CD4-positive, alpha-beta T cell (primary cell): Measurements from ENCODE around the gene WDPCP. TPM values are rescaled to one million over a fixed set of nuclear protein-coding genes. Genes with fewer than 3 reads are reported as not detected.
"Not testable (repeated sequence)": the region's sequence is repeated elsewhere in the genome, so short reads cannot be mapped to it uniquely, and the experiment has no call there.

Experiments
- ATAC-seq: fragments of 200-7000 bp; cut with Tn5 transposase; one replicate; pipeline ENCODE4 v1.10.0; 2022; ENCODE audit warnings: mild to moderate bottlenecking; ENCODE audit not compliant: poor library complexity
- CTCF ChIA-PET: fragments of 350-600 bp; sonication (Branson Sonifier 250); formaldehyde crosslinking; loops from one replicate; lab custom pipeline; 2021; ENCODE audit warnings: antibody characterized with exemption, inconsistent platforms; lab: Charles Lee
- POLR2A ChIA-PET: fragments of 350-600 bp; sonication (Branson Sonifier 250); formaldehyde crosslinking; loops from one replicate; lab custom pipeline; 2021; ENCODE audit warnings: antibody characterized with exemption, inconsistent platforms; lab: Charles Lee
- DNase-seq, 14 experiments: peaks; one replicate each; pipeline ENCODE4 v3.0.0-alpha.2; 2013 to 2020; ENCODE audit warnings: mixed read lengths in 2 of 14
- H3K27ac ChIP-seq, 2 donors: one replicate each; pipeline versions ENCODE4 v1.5.1 to v1.7.0; 2013; ENCODE audit warnings: low read length in 2 of 2, low read depth in 1 of 2, mild to moderate bottlenecking in 1 of 2
- H3K27me3 ChIP-seq, 2 experiments: 1 replicate in 1 of 2; 2 replicates in 1 of 2; pipeline versions ENCODE4 v1.6.1 to v1.7.0; 2013; ENCODE audit warnings: low read length in 2 of 2, control low read depth in 1 of 2, mild to moderate bottlenecking in 1 of 2, moderate library complexity in 1 of 2; ENCODE audit not compliant: insufficient read depth in 2 of 2, control insufficient read depth in 1 of 2
- H3K36me3 ChIP-seq: one replicate; pipeline ENCODE4 v1.6.1; 2013; ENCODE audit warnings: low read length, control low read depth; ENCODE audit not compliant: insufficient read depth
- H3K4me1 ChIP-seq: one replicate; pipeline ENCODE4 v1.6.1; 2013; ENCODE audit warnings: low read length, control low read depth; ENCODE audit not compliant: insufficient read depth
- H3K4me3 ChIP-seq: one replicate; pipeline ENCODE4 v1.5.1; 2013; ENCODE audit warnings: mild to moderate bottlenecking, low read length, moderate library complexity
- H3K9me3 ChIP-seq, 2 experiments: 1 replicate in 1 of 2; 2 replicates in 1 of 2; pipeline versions ENCODE4 v1.6.1 to v1.7.0; 2013; ENCODE audit warnings: low read length in 2 of 2, mild to moderate bottlenecking in 2 of 2, control low read depth in 1 of 2, moderate library complexity in 1 of 2; ENCODE audit not compliant: control insufficient read depth in 1 of 2, insufficient read depth in 1 of 2
- H3K27ac Mint-ChIP-seq: one replicate; pipeline ENCODE4 v1.8.0; 2020; ENCODE audit warnings: mixed read lengths
- H3K27me3 Mint-ChIP-seq: one replicate; pipeline ENCODE4 v1.8.0; 2021; ENCODE audit warnings: mixed read lengths
- H3K36me3 Mint-ChIP-seq: one replicate; pipeline ENCODE4 v1.8.0; 2021; ENCODE audit warnings: low read depth, mixed read lengths
- H3K4me1 Mint-ChIP-seq: one replicate; pipeline ENCODE4 v1.8.0; 2021; ENCODE audit warnings: low read depth, mixed read lengths
- H3K4me3 Mint-ChIP-seq: one replicate; pipeline ENCODE4 v1.8.0; 2020; ENCODE audit warnings: mild to moderate bottlenecking, mixed read lengths
- H3K9me3 Mint-ChIP-seq: one replicate; pipeline ENCODE4 v1.8.0; 2020; ENCODE audit warnings: mixed read lengths
- intact Hi-C, 2 experiments: fragments of 100-400 bp; cut with DNase I in 1 of 2; cut with micrococcal nuclease in 1 of 2; formaldehyde crosslinking; loops; one replicate each; pipeline versions ENCODE4 v1.15.1 to v1.9.0; 2023 to 2025; cut with DNase I, micrococcal nuclease
- total RNA-seq, 174 experiments: library from RNA in 2 of 174; stranded (reverse) in 2 of 174; gene quantifications; one replicate each; pipeline ENCODE4 v1.2.3 and lab custom pipeline; 2021 to 2026
- TF ChIP-seq, protein P1 (sequence below): fragments of 200-600 bp; IDR thresholded peaks from one replicate; pipeline ENCODE4 v1.8.0; 2022; ENCODE audit warnings: antibody characterized with exemption, mild to moderate bottlenecking

The WDPCP gene
- total RNA-seq, 2 experiments from 2014 or later, result 8.7 to 9.9 TPM

DNA sequence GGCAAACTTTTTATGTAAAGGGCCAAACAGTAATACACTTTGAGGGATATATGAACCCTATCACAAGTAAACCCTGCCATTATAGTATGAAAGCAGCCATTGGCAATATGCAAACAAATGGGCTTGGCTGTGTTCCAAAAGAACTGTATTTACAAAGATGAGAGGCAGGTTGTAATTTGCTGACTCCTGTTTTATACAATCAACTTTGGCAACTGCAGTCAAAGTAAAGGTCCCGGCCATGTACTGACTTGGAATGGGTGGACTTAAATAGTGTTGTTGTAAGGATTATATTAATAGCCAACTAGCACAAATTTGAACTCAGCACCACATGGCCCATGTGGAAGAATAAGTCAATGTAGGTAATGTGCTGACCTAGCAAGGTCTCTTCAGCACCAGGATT lies 223.4 kb downstream of the WDPCP start:
- Histone ChIP-seq H3K9me3 (no peaks in the 10 kb centered on the region), H3K27me3 (no peaks in the 10 kb centered on the region), H3K4me1 (no peaks in the 10 kb centered on the region), H3K4me3 (no peak overlapping the region), H3K36me3 (no peaks in the 10 kb centered on the region), H3K27ac (no peak overlapping the region)
- TF ChIP-seq, protein P1, sequence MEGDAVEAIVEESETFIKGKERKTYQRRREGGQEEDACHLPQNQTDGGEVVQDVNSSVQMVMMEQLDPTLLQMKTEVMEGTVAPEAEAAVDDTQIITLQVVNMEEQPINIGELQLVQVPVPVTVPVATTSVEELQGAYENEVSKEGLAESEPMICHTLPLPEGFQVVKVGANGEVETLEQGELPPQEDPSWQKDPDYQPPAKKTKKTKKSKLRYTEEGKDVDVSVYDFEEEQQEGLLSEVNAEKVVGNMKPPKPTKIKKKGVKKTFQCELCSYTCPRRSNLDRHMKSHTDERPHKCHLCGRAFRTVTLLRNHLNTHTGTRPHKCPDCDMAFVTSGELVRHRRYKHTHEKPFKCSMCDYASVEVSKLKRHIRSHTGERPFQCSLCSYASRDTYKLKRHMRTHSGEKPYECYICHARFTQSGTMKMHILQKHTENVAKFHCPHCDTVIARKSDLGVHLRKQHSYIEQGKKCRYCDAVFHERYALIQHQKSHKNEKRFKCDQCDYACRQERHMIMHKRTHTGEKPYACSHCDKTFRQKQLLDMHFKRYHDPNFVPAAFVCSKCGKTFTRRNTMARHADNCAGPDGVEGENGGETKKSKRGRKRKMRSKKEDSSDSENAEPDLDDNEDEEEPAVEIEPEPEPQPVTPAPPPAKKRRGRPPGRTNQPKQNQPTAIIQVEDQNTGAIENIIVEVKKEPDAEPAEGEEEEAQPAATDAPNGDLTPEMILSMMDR, result no peak
- CTCF ChIA-PET, result no interaction called here
- H3K36me3 Mint-ChIP-seq, result peaks cover 11% of the 10 kb centered on the region
- peaks cover 4% of the 10 kb centered on the region for H3K9me3 Mint-ChIP-seq
- H3K4me1 Mint-ChIP-seq, result no peaks in the 10 kb centered on the region
- ATAC-seq (no peak), DNase-seq (no peak)
- no peaks in the 10 kb centered on the region for H3K27me3 Mint-ChIP-seq
- intact Hi-C loops, result no loop called here
- POLR2A ChIA-PET, result no interaction called here
- H3K4me3 Mint-ChIP-seq, result no peak overlapping the region
- H3K27ac Mint-ChIP-seq, result no peak overlapping the region

DNA sequence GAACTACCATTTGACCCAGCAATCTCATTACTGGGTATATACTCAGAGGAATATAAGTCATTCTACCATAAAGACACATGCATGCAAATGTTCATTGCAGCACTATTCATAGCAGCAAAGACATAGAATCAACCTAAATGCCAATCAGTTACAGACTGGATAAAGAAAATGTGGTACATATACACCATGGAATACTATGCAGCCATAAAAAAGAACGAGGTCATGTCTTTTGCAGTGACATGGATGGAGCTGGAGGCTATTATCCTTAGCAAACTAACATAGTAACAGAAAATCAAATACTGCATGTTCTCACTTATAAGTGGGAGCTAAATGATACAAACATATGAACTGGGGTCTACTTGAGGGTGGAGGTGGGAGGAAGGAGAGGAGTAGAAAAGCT lies 230.6 kb downstream of the WDPCP start:
- POLR2A ChIA-PET, H3K27me3 ChIP-seq, H3K27ac ChIP-seq, intact Hi-C loops, H3K4me1 Mint-ChIP-seq, H3K36me3 ChIP-seq, CTCF ChIA-PET, H3K27ac Mint-ChIP-seq, ATAC-seq, H3K27me3 Mint-ChIP-seq, H3K4me3 Mint-ChIP-seq, H3K4me1 ChIP-seq, H3K4me3 ChIP-seq, DNase-seq: not testable (repeated sequence)
- peaks cover 10 to 16% of the 10 kb centered on the region in 2 experiments for H3K9me3 ChIP-seq
- Mint-ChIP-seq H3K36me3 (peaks cover 58% of the 10 kb centered on the region), H3K9me3 (peaks cover 19% of the 10 kb centered on the region)

DNA sequence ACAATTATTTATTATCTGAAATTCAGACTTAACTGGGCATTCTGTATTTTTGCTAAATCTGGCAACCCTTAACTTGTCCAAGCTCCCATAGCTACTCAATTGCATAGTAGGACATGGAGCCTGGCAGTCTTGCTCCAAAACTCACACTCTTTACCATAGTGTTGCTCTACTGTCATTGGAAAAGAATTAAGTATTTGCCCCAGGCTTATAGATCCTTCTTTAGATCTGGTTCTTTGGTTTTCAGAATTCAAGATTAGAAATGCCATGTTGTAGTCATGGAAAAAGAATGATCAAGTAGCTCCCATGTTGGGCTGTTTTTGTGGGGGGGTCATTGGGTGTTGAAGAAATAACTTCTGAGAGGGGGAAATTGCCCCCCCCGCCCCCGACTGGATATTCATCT lies 240.9 kb downstream of the WDPCP start:
- Mint-ChIP-seq H3K36me3 (peaks cover 77% of the 10 kb centered on the region), H3K27ac (no peak overlapping the region), H3K27me3 (no peaks in the 10 kb centered on the region), H3K4me3 (no peak overlapping the region), H3K9me3 (peaks cover 14% of the 10 kb centered on the region), H3K4me1 (no peaks in the 10 kb centered on the region)
- POLR2A ChIA-PET, result no interaction called here
- intact Hi-C loops, result no loop called here
- ATAC-seq (no peak), DNase-seq (no peak)
- no peaks in the 10 kb centered on the region for H3K4me1 ChIP-seq
- no peaks in the 10 kb centered on the region for H3K27me3 ChIP-seq
- no peak overlapping the region for H3K4me3 ChIP-seq
- TF ChIP-seq, protein P1, result no peak
- H3K36me3 ChIP-seq, result no peaks in the 10 kb centered on the region
- H3K9me3 ChIP-seq, result peaks cover 5 to 16% of the 10 kb centered on the region in 2 experiments
- CTCF ChIA-PET, result no interaction called here
- H3K27ac ChIP-seq, result no peak overlapping the region

DNA sequence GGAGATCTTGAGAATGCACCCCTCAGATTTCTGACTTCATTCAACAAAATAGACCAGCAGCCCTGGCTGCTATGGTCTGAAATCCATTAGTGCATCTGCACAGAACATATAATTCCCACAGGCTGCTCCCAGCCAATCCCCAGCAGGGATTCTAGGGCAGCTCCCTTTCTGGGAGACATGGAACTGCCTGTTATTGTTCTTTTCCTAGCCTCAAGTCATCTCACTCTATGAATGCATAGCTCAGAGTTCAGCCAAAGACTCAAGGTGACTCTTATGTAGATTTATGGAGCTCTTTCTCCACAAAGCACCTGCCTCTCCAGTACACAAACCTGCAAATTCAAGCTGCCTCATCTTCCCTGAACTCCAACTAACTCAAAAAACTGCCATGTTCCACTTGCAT lies 241.9 kb downstream of the WDPCP start:
- ATAC-seq (no peak), DNase-seq (no peak)
- POLR2A ChIA-PET, result no interaction called here
- H3K4me1 Mint-ChIP-seq, result no peaks in the 10 kb centered on the region
- H3K27me3 Mint-ChIP-seq, result no peaks in the 10 kb centered on the region
- Histone ChIP-seq H3K27me3 (no peaks in the 10 kb centered on the region), H3K4me3 (no peak overlapping the region), H3K36me3 (no peaks in the 10 kb centered on the region), H3K9me3 (peaks cover 5 to 16% of the 10 kb centered on the region in 2 experiments), H3K27ac (no peak overlapping the region), H3K4me1 (no peaks in the 10 kb centered on the region)
- no peak overlapping the region for H3K27ac Mint-ChIP-seq
- no peak overlapping the region for H3K4me3 Mint-ChIP-seq
- peaks cover 9% of the 10 kb centered on the region for H3K9me3 Mint-ChIP-seq
- TF ChIP-seq, protein P1, result no peak
- peaks cover 74% of the 10 kb centered on the region for H3K36me3 Mint-ChIP-seq
- CTCF ChIA-PET, result no interaction called here
- intact Hi-C loops, result no loop called here
